ENCODE data around the gene ANAPC4. TPM values are rescaled to one million over a fixed set of nuclear protein-coding genes. Genes with fewer than 3 reads are reported as not detected.
A peak's percentile ranks its signal among the peaks of the same experiment; 100 is the strongest.
"Not testable (repeated sequence)": the region's sequence is repeated elsewhere in the genome, so short reads cannot be mapped to it uniquely, and the experiment has no call there.

ANAPC4 gene, protein sequence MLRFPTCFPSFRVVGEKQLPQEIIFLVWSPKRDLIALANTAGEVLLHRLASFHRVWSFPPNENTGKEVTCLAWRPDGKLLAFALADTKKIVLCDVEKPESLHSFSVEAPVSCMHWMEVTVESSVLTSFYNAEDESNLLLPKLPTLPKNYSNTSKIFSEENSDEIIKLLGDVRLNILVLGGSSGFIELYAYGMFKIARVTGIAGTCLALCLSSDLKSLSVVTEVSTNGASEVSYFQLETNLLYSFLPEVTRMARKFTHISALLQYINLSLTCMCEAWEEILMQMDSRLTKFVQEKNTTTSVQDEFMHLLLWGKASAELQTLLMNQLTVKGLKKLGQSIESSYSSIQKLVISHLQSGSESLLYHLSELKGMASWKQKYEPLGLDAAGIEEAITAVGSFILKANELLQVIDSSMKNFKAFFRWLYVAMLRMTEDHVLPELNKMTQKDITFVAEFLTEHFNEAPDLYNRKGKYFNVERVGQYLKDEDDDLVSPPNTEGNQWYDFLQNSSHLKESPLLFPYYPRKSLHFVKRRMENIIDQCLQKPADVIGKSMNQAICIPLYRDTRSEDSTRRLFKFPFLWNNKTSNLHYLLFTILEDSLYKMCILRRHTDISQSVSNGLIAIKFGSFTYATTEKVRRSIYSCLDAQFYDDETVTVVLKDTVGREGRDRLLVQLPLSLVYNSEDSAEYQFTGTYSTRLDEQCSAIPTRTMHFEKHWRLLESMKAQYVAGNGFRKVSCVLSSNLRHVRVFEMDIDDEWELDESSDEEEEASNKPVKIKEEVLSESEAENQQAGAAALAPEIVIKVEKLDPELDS
- total RNA-seq (100 to 1,000 TPM in 1 of 7 donors, 10 to 100 TPM in 6; 27.6 to 106 (median 34.8) TPM), polyA plus RNA-seq (10 to 100 TPM; 18.7 to 22.4 TPM)
- long read RNA-seq, donor 1, transcript ANAPC4-201 (29 exons, 2,685 nt) = major isoform, 14 of 36 reads
- long read RNA-seq, donor 1, partial matches to known transcripts = 13 of 36 reads
- long read RNA-seq, donor 1, other reads (novel, unspliced or antisense) = 5 of 36 reads
- long read RNA-seq, donor 2, partial matches to known transcripts = 33 of 37 reads
- long read RNA-seq, donor 2, other reads (novel, unspliced or antisense) = 0 of 37 reads
- long read RNA-seq, donor 3, transcript ANAPC4-201 (29 exons, 2,685 nt) = major isoform, 27 of 55 reads
- long read RNA-seq, donor 3, transcript ANAPC4-210 (29 exons, 2,599 nt) = minor isoform, 8 of 55 reads
- long read RNA-seq, donor 3, partial matches to known transcripts = 1 of 55 reads
- long read RNA-seq, donor 3, other reads (novel, unspliced or antisense) = 19 of 55 reads

DNA sequence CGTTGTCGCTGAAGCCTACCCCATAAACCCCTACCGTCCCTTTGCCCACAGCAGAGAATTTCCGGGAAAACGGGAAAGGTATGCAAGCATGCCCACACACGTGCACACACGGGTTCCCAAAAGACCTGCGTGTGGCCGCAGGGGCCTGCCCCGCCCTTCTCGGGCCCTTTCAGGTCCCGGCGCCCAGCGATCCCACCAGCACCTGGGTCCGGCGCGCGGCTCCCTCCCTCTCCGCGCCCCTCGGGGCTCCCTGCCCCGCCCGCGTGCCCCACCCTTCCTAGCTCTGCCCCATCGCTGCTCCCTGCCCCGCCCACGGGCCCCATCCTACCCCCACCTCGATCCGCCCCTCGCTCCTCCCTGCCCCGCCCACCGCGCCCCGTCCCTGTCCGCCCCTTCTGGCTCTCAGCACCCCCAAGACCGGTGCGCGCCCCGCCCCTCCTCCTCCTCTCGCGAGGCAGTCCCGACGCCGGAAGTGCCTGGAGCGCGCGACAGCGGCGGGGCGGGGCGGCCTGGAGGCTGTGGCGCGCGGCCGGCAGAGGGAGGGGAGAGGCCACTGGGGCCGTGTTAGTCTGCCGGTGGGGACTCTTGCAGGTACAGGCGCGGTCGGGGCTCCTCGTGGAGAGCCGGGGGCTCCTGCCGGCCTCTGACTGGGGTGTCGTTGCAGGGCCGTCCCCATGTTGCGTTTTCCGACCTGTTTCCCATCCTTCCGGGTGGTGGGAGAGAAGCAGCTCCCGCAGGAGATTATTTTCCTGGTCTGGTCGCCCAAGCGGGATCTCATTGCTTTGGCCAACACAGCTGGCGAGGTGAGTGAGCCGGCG is at the start of gene ANAPC4:
ANAPC4 (plus strand) TSS at position 510 of the 818 bp plus-strand sequence; CDS start at position 675, 165 bp downstream.
- no peaks in the 10 kb centered on the region for H3K27me3 ChIP-seq
- H3K27ac ChIP-seq = peak within 1 kb of the TSS; percentile 62 to 73
- intact Hi-C loops (cut with DNase I) = loop anchor here in 1 of 4 donors (10.0 kb wide), 1 partner anchor 212 kb away; the partner anchor contains the start of gene SEPSECS
- WGBS, 3 donors = 0 to 1% (median 1%) methylated on average over 47 to 74 of the region's 74 CpGs
- H3K9me3 ChIP-seq = no peaks in the 10 kb centered on the region
- H3K4me1 ChIP-seq (ENCODE audit: insufficient read depth) = peaks cover 3% of the 10 kb centered on the region
- H3K4me3 ChIP-seq = peak within 1 kb of the TSS; percentile 57
- peak; percentile 91 to 97 (median 95) for DNase-seq
- H3K36me3 ChIP-seq = no peaks in the 10 kb centered on the region
- TF ChIP-seq EP300 (IDR thresholded peaks at IDR 0.05) (no peak), POLR2A (IDR thresholded peaks at IDR 0.05) (peak; percentile 45)
- TF ChIP-seq, protein P1, sequence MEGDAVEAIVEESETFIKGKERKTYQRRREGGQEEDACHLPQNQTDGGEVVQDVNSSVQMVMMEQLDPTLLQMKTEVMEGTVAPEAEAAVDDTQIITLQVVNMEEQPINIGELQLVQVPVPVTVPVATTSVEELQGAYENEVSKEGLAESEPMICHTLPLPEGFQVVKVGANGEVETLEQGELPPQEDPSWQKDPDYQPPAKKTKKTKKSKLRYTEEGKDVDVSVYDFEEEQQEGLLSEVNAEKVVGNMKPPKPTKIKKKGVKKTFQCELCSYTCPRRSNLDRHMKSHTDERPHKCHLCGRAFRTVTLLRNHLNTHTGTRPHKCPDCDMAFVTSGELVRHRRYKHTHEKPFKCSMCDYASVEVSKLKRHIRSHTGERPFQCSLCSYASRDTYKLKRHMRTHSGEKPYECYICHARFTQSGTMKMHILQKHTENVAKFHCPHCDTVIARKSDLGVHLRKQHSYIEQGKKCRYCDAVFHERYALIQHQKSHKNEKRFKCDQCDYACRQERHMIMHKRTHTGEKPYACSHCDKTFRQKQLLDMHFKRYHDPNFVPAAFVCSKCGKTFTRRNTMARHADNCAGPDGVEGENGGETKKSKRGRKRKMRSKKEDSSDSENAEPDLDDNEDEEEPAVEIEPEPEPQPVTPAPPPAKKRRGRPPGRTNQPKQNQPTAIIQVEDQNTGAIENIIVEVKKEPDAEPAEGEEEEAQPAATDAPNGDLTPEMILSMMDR (IDR thresholded peaks at IDR 0.05) = peak in 1 of 3 donors; percentile 13

DNA sequence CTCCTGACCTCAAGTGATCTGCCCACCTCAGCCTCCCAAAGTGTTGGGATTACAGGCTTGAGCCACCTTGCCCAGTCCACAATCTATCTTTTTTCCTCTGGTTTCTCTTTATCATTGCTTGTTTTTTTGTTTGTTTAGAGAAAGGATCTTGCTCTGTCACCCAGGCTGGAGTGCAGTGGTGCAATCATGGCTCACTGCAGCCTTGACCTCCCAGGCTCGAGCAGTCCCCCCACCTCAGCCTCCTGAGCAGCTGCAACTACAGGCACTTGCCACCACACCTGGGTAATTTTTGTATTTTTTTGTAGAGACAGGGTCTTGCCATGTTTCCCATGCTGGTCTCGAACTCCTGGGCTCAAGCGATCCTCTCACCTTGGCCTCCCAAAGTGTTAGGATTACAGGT is 48.6 kb upstream of the ANAPC4 start:
- H3K27me3 ChIP-seq; DNase-seq; H3K36me3 ChIP-seq; intact Hi-C loops (cut with DNase I); H3K4me1 ChIP-seq (ENCODE audit: insufficient read depth); H3K9me3 ChIP-seq; H3K27ac ChIP-seq; H3K4me3 ChIP-seq: not testable (repeated sequence)
- 92 to 97% (median 96%) methylated on average over 3 of the region's 3 CpGs for WGBS, 3 donors

DNA sequence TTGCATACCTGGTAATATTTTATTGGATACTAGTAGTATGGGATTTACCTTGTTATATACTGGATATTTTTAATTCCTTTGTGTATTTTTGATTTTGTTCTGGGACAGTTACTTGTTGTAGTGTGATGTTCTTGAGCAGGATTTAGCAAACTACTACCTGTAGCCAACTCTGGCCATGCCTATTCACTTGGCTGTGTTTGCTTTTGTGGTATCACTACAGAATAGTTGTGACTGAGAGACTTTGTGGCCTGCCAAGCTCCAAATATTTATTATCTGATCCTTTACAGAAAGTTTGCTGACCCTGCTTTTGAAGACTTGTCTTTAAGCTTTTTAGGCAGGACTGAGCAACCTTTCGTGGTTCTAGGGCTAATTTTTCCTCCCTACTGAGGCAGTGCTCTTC is 46.7 kb upstream of the ANAPC4 start:
- no peak for DNase-seq
- Histone ChIP-seq H3K27ac (peak overlapping the region in 1 of 2 donors; percentile 48), H3K4me3 (no peak overlapping the region), H3K36me3 (no peaks in the 10 kb centered on the region), H3K27me3 (no peaks in the 10 kb centered on the region), H3K9me3 (no peaks in the 10 kb centered on the region), H3K4me1 (ENCODE audit: insufficient read depth) (peaks cover 2% of the 10 kb centered on the region)
- intact Hi-C loops (cut with DNase I) = no loop called here
- no peak for TF ChIP-seq EP300 (IDR thresholded peaks at IDR 0.05)
- TF ChIP-seq, protein P1 (IDR thresholded peaks at IDR 0.05) = no peak
- no peak for TF ChIP-seq POLR2A (IDR thresholded peaks at IDR 0.05)
- WGBS, 3 donors = 91 to 97% (median 96%) methylated on average over 1 of the region's 1 CpG
